SW 1271 (cell line): ENCODE measurements around the gene TNC.

ENCODE experiments used
- DNase-seq, 2 experiments: peaks; one replicate each; lab custom pipeline; 2025; lab: John Stamatoyannopoulos, UW

TNC gene

GRCh38 chr9:115117999-115118878 is at the start of gene TNC:
TNC (minus strand) TSS chr9:115118157; CDS start chr9:115091018, 27,139 bp downstream.
- DNase-seq, result peak in 1 of 2 experiments; percentile 76

GRCh38 chr9:115167175-115167574 is 49.2 kb upstream of the TNC start:
- DNase-seq, result peak; percentile 18 to 64

- DNase-seq, result no peak
These were observed 47.3 kb upstream of the TNC start for GRCh38 chr9:115165233-115165632.

GRCh38 chr9:115164511-115164974 is 46.6 kb upstream of the TNC start:
- peak in 1 of 2 experiments; percentile 45 for DNase-seq

GRCh38 chr9:115162946-115163345 is 45.0 kb upstream of the TNC start:
- no peak for DNase-seq

- no peak for DNase-seq
These were observed 43.5 kb upstream of the TNC start for GRCh38 chr9:115161446-115161845.

- no peak for DNase-seq
These were observed 40.9 kb upstream of the TNC start for GRCh38 chr9:115158661-115159481.

GRCh38 chr9:115157245-115157674 is 39.3 kb upstream of the TNC start:
- peak; percentile 33 to 53 for DNase-seq

- no peak for DNase-seq
These were observed 37.1 kb upstream of the TNC start for GRCh38 chr9:115155037-115155436.

- no peak for DNase-seq
These were observed 36.7 kb upstream of the TNC start for GRCh38 chr9:115154617-115155016.

GRCh38 chr9:115152281-115152820 is 34.4 kb upstream of the TNC start:
- no peak for DNase-seq

GRCh38 chr9:115148721-115149120 is 30.8 kb upstream of the TNC start:
- no peak for DNase-seq

GRCh38 chr9:115146581-115147021 is 28.6 kb upstream of the TNC start:
- peak in 1 of 2 experiments; percentile 68 for DNase-seq

GRCh38 chr9:115144706-115145105 is 26.7 kb upstream of the TNC start:
- no peak for DNase-seq

- DNase-seq, result no peak
These were observed 25.7 kb upstream of the TNC start for GRCh38 chr9:115143689-115144088.

GRCh38 chr9:115142517-115143270 is 24.7 kb upstream of the TNC start:
- DNase-seq, result no peak

- no peak for DNase-seq
These were observed 24.1 kb upstream of the TNC start for GRCh38 chr9:115142090-115142489.

- no peak for DNase-seq
These were observed 23.7 kb upstream of the TNC start for GRCh38 chr9:115141612-115142011.

- DNase-seq, result no peak
These were observed 20.2 kb upstream of the TNC start for GRCh38 chr9:115138151-115138550.

- no peak for DNase-seq
These were observed 19.6 kb upstream of the TNC start for GRCh38 chr9:115137526-115137925.
